ENCODE measurements around the gene TUT4.

The TUT4 gene

GRCh38 chr1:52461821-52462220 lies 91.1 kb downstream of the TUT4 start:
- no peak for DNase-seq (ENCODE audit: low read depth)

- DNase-seq (ENCODE audit: low read depth) = no peak
These were observed 92.2 kb downstream of the TUT4 start for GRCh38 chr1:52460694-52461093.

- no peak for DNase-seq (ENCODE audit: low read depth)
These were observed 97.2 kb downstream of the TUT4 start for GRCh38 chr1:52455686-52456085.

- DNase-seq (ENCODE audit: low read depth) = no peak
These were observed 98.1 kb downstream of the TUT4 start for GRCh38 chr1:52454779-52455178.

GRCh38 chr1:52454127-52454526 lies 98.8 kb downstream of the TUT4 start:
- no peak for DNase-seq (ENCODE audit: low read depth)

GRCh38 chr1:52444463-52444862 lies 108.4 kb downstream of the TUT4 start:
- DNase-seq (ENCODE audit: low read depth) = no peak

- DNase-seq (ENCODE audit: low read depth) = no peak
These were observed 112.9 kb downstream of the TUT4 start for GRCh38 chr1:52439976-52440375.

GRCh38 chr1:52436817-52437216 lies 116.1 kb downstream of the TUT4 start:
- DNase-seq (ENCODE audit: low read depth) = no peak

GRCh38 chr1:52435650-52436049 lies 117.2 kb downstream of the TUT4 start:
- no peak for DNase-seq (ENCODE audit: low read depth)

- no peak for DNase-seq (ENCODE audit: low read depth)
These were observed 117.7 kb downstream of the TUT4 start for GRCh38 chr1:52435211-52435610.

GRCh38 chr1:52432807-52433206 lies 120.1 kb downstream of the TUT4 start:
- DNase-seq (ENCODE audit: low read depth) = no peak

GRCh38 chr1:52427152-52427551 lies 125.7 kb downstream of the TUT4 start:
- no peak for DNase-seq (ENCODE audit: low read depth)

GRCh38 chr1:52426371-52426770 lies 126.5 kb downstream of the TUT4 start:
- no peak for DNase-seq (ENCODE audit: low read depth)

- DNase-seq (ENCODE audit: low read depth) = no peak
These were observed 128.1 kb downstream of the TUT4 start for GRCh38 chr1:52424813-52425212.

- DNase-seq (ENCODE audit: low read depth) = no peak
These were observed 128.7 kb downstream of the TUT4 start for GRCh38 chr1:52424231-52424636.

- DNase-seq (ENCODE audit: low read depth) = no peak
These were observed 129.1 kb downstream of the TUT4 start for GRCh38 chr1:52423771-52424170.

GRCh38 chr1:52423055-52423454 lies 129.8 kb downstream of the TUT4 start:
- DNase-seq (ENCODE audit: low read depth) = no peak

GRCh38 chr1:52420713-52421112 lies 132.2 kb downstream of the TUT4 start:
- DNase-seq (ENCODE audit: low read depth) = no peak

- DNase-seq (ENCODE audit: low read depth) = no peak
These were observed 136.1 kb downstream of the TUT4 start for GRCh38 chr1:52416811-52417210.

GRCh38 chr1:52414942-52415341 lies 137.9 kb downstream of the TUT4 start:
- DNase-seq (ENCODE audit: low read depth) = no peak

GRCh38 chr1:52413410-52413989 lies 139.4 kb downstream of the TUT4 start:
- DNase-seq (ENCODE audit: low read depth) = no peak

- DNase-seq (ENCODE audit: low read depth) = no peak
These were observed 147.9 kb downstream of the TUT4 start for GRCh38 chr1:52404975-52405338.

- peak; percentile 92 for DNase-seq (ENCODE audit: low read depth)
These were observed 148.5 kb downstream of the TUT4 start, which contains the start of the genes ORC1 and PRPF38A for GRCh38 chr1:52404116-52404974. Gene ORC1, minus strand, starts transcription at chr1:52404423. Its CDS starts 2,200 bp downstream, at chr1:52402223. Gene PRPF38A, plus strand, starts transcription at chr1:52404602. Its CDS starts 148 bp downstream, at chr1:52404750.

Measured in GM04504 (cell line).